ENCODE results near the gene AASDH. TPM values are rescaled to one million over a fixed set of nuclear protein-coding genes. Genes with fewer than 3 reads are reported as not detected.

The AASDH gene
- total and polyA plus RNA-seq, 2 of the 4 experiments (the other 2 are of a cell fraction) = 4.7 to 12.0 TPM

- H3K56ac ChIP-seq (ENCODE audit: extremely low read depth, insufficient read depth, low read length) = no peak overlapping the region
- no peaks in the 10 kb centered on the region; the same call in none of the 2 replicates for H4K20me1 ChIP-seq (ENCODE audit: insufficient read depth, low read length)
- no peaks in the 10 kb centered on the region for H3K27me3 ChIP-seq (ENCODE audit: control insufficient read depth, insufficient read depth, low read length)
- WGBS, 2 experiments (ENCODE audit: extremely low coverage in 2 of 2, insufficient read length in 1 of 2) = no CpG with 5 or more reads among the region's 3 CpGs
- no peak overlapping the region for H2BK15ac ChIP-seq (ENCODE audit: low read depth, low read length)
- no peak overlapping the region for H3K23ac ChIP-seq (ENCODE audit: low read depth, low read length)
- no peak overlapping the region for H3K4ac ChIP-seq (ENCODE audit: low read depth, low read length)
- in situ Hi-C loops (cut with MboI; ENCODE audit: low sequenced_read_pairs) (no loop called here), dilution Hi-C loops (cut with HindIII; ENCODE audit: low sequenced_read_pairs, unreplicated experiment) (no loop called here), intact Hi-C loops (cut with micrococcal nuclease) (loop anchor here (1.0 kb wide), 3 partner anchors 119 to 411 kb away; no protein-coding TSS in a partner anchor)
- no peak overlapping the region for H3K14ac ChIP-seq (replicated peaks; ENCODE audit: low read depth, low read length)
- no peak overlapping the region for H3K27ac ChIP-seq (ENCODE audit: insufficient read depth, low read length)
- ChIA-PET POLR2A (ENCODE audit: unreplicated experiment) (no interaction called here), CTCF (interaction anchor here (1.1 kb wide), 1 partner anchor 10 kb away, joined by 8 read pairs; the partner anchor contains the start of gene PPAT)
- ATAC-seq (ENCODE audit: low read depth) (no peak), DNase-seq (no peak)
- no peak overlapping the region for H2BK20ac ChIP-seq (ENCODE audit: low read depth, low read length)
- peaks cover 10 to 28% of the 10 kb centered on the region in 2 experiments for H3K79me1 ChIP-seq (ENCODE audit: low read depth in 1 of 2, low read length in 2 of 2)
- H4K91ac ChIP-seq (ENCODE audit: insufficient read depth, low read depth, low read length) = no peak overlapping the region
- no peak overlapping the region for H2BK120ac ChIP-seq (ENCODE audit: low read depth, low read length)
- H4K8ac ChIP-seq (ENCODE audit: low read depth in 2 of 2, low read length in 2 of 2) = no peak overlapping the region
- no peaks in the 10 kb centered on the region for H3K9me3 ChIP-seq (ENCODE audit: control insufficient read depth, insufficient read depth, low read length)
- no peak overlapping the region for H3K4me3 ChIP-seq (ENCODE audit: insufficient read depth, low read depth, low read length)
- H4K5ac ChIP-seq (ENCODE audit: low read depth, low read length) = no peak overlapping the region
- H3K18ac ChIP-seq (ENCODE audit: low read depth, low read length) = no peak overlapping the region
- no peak overlapping the region for H2AFZ ChIP-seq (replicated peaks; ENCODE audit: low read length, poor library complexity)
- H3K4me2 ChIP-seq (ENCODE audit: low read depth, low read length) = no peak overlapping the region
- no peak overlapping the region for H2AK5ac ChIP-seq (ENCODE audit: low read depth, low read length)
- H3K9ac ChIP-seq (ENCODE audit: low read depth, low read length) = no peak overlapping the region
- H3K9me1 ChIP-seq (ENCODE audit: insufficient read depth, low read length) = 0 out of 2 replicates have a peak, but pooled peaks cover 4% of the 10 kb centered on the region
- TF ChIP-seq NFE2L2 (IDR thresholded peaks at IDR 0.05; ENCODE audit: low read depth, low read length) = no peak
- no peak for TF ChIP-seq SMC3 (IDR thresholded peaks at IDR 0.05; ENCODE audit: low read depth, low read length)
- TF ChIP-seq, protein P1, sequence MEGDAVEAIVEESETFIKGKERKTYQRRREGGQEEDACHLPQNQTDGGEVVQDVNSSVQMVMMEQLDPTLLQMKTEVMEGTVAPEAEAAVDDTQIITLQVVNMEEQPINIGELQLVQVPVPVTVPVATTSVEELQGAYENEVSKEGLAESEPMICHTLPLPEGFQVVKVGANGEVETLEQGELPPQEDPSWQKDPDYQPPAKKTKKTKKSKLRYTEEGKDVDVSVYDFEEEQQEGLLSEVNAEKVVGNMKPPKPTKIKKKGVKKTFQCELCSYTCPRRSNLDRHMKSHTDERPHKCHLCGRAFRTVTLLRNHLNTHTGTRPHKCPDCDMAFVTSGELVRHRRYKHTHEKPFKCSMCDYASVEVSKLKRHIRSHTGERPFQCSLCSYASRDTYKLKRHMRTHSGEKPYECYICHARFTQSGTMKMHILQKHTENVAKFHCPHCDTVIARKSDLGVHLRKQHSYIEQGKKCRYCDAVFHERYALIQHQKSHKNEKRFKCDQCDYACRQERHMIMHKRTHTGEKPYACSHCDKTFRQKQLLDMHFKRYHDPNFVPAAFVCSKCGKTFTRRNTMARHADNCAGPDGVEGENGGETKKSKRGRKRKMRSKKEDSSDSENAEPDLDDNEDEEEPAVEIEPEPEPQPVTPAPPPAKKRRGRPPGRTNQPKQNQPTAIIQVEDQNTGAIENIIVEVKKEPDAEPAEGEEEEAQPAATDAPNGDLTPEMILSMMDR (conservative IDR thresholded peaks at IDR 0.05; ENCODE audit: low read depth, low read length) = no peak
- no peak for TF ChIP-seq RAD21 (IDR thresholded peaks at IDR 0.05; ENCODE audit: low read length)
- TF ChIP-seq POLR2A (IDR thresholded peaks at IDR 0.05; ENCODE audit: low read depth, low read length) = no peak
- TF ChIP-seq FOS (IDR thresholded peaks at IDR 0.05; ENCODE audit: low read depth, low read length) = no peak
- no peak for TF ChIP-seq RFX5 (IDR thresholded peaks at IDR 0.05; ENCODE audit: low read depth, low read length)
- no peak for TF ChIP-seq USF2 (IDR thresholded peaks at IDR 0.05; ENCODE audit: low read depth, low read length)
- TF ChIP-seq MAFK (IDR thresholded peaks at IDR 0.05; ENCODE audit: low read depth, low read length) = no peak
- TF ChIP-seq MXI1 (IDR thresholded peaks at IDR 0.05; ENCODE audit: borderline replicate concordance, low read depth, low read length) = no peak
- no peak for TF ChIP-seq MAZ (IDR thresholded peaks at IDR 0.05; ENCODE audit: borderline replicate concordance, low read depth, low read length)
- H3K4me1 ChIP-seq (ENCODE audit: control insufficient read depth, insufficient read depth, low read length) = no peaks in the 10 kb centered on the region
- BruUV-seq (replicated peaks) = no TSS peak
- H2BK5ac ChIP-seq (ENCODE audit: low read depth, low read length, poor library complexity, severe bottlenecking) = no peak overlapping the region
- H3K36me3 ChIP-seq (ENCODE audit: control insufficient read depth, insufficient read depth, low read length) = peaks cover 2% of the 10 kb centered on the region; the same call in 1 of the 2 replicates
- H2AK9ac ChIP-seq (replicated peaks; ENCODE audit: low read depth, low read length, poor library complexity) = no peak overlapping the region
These were observed 38.2 kb upstream of the AASDH start for GRCh38 chr4:56425518-56425917.

All from IMR-90 (cell line).